ENCODE data around the gene KCNA5.

DNA sequence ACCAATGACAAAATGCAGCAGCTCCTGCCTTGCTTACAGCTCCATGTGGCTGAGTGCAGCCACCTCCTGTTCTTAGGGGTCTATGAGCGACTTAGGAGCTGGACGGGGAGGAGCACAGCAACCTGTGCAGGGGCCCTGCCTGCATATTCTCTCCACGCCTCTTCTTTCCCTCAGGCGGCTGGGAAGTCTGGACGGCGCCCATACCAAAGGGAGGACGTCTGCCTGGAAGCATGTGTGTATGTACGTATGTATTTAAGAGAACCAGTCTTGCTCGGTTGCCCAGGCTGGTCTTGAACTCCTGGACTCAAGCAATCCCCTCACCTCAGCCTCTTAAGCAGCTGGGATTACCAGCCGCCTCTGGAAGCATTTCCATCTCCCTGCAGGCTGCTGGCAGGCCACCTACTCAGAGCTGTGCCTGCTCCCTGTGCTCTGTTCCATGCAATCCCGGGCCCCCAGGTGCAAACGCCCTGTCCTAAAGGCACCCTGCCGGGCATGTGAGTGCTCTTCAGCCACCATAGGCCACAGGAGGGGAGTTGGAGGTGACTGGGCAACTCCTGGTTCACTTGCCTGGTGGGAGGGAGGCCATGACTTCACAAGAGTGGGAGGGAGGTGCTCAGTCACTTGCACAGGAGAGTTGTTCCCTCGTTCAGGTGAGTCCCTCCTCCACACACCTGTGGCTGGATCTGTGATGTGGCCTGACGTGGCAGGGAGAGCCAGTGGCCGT is 44.3 kb downstream of the KCNA5 start:
- TF ChIP-seq POLR2AphosphoS5 (IDR thresholded peaks at IDR 0.05; ENCODE audit: low read depth, low read length) (no peak), TAF1 (IDR thresholded peaks at IDR 0.05; ENCODE audit: borderline replicate concordance, insufficient read depth, low read length) (no peak), SIN3A (IDR thresholded peaks at IDR 0.05; ENCODE audit: borderline replicate concordance, insufficient read depth, low read length) (no peak), FOXP2 (optimal IDR thresholded peaks at IDR 0.05; ENCODE audit: borderline replicate concordance, extremely low read depth, extremely low read length, insufficient read depth) (no peak)
- TF ChIP-seq, protein P1, sequence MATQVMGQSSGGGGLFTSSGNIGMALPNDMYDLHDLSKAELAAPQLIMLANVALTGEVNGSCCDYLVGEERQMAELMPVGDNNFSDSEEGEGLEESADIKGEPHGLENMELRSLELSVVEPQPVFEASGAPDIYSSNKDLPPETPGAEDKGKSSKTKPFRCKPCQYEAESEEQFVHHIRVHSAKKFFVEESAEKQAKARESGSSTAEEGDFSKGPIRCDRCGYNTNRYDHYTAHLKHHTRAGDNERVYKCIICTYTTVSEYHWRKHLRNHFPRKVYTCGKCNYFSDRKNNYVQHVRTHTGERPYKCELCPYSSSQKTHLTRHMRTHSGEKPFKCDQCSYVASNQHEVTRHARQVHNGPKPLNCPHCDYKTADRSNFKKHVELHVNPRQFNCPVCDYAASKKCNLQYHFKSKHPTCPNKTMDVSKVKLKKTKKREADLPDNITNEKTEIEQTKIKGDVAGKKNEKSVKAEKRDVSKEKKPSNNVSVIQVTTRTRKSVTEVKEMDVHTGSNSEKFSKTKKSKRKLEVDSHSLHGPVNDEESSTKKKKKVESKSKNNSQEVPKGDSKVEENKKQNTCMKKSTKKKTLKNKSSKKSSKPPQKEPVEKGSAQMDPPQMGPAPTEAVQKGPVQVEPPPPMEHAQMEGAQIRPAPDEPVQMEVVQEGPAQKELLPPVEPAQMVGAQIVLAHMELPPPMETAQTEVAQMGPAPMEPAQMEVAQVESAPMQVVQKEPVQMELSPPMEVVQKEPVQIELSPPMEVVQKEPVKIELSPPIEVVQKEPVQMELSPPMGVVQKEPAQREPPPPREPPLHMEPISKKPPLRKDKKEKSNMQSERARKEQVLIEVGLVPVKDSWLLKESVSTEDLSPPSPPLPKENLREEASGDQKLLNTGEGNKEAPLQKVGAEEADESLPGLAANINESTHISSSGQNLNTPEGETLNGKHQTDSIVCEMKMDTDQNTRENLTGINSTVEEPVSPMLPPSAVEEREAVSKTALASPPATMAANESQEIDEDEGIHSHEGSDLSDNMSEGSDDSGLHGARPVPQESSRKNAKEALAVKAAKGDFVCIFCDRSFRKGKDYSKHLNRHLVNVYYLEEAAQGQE (IDR thresholded peaks at IDR 0.05; ENCODE audit: insufficient read depth in 1 of 2, low read depth in 2 of 2, low read length in 2 of 2) = no peak
